SH-SY5Y (cell line): ENCODE measurements around the gene CDC42EP3.

Experiments
- GATA2 ChIP-seq: IDR thresholded peaks from 2 replicates; pipeline ENCODE4 v1.6.1; 2011; ENCODE audit warnings: mild to moderate bottlenecking, low read depth, low read length
- GATA3 ChIP-seq: IDR thresholded peaks from 2 replicates; pipeline ENCODE4 v1.6.1; 2011; ENCODE audit warnings: low read depth, mild to moderate bottlenecking, low read length, moderate library complexity

The CDC42EP3 gene

GRCh38 chr2:37629529-37629928, 41.9 kb downstream of the CDC42EP3 start:
- no peak for TF ChIP-seq GATA3
- no peak for TF ChIP-seq GATA2

- no peak for TF ChIP-seq GATA2
- no peak for TF ChIP-seq GATA3
Observed at GRCh38 chr2:37627710-37628109, 43.7 kb downstream of the CDC42EP3 start.

GRCh38 chr2:37625796-37626571, 45.5 kb downstream of the CDC42EP3 start:
- TF ChIP-seq GATA2 (no peak), GATA3 (no peak)

- TF ChIP-seq GATA2 (no peak), GATA3 (no peak)
Observed at GRCh38 chr2:37625156-37625555, 46.3 kb downstream of the CDC42EP3 start.

GRCh38 chr2:37623971-37624900, 47.2 kb downstream of the CDC42EP3 start:
- TF ChIP-seq GATA3 (no peak), GATA2 (no peak)

- no peak for TF ChIP-seq GATA2
- no peak for TF ChIP-seq GATA3
Observed at GRCh38 chr2:37623406-37623805, 48.0 kb downstream of the CDC42EP3 start.

GRCh38 chr2:37622450-37623100, 48.9 kb downstream of the CDC42EP3 start:
- TF ChIP-seq GATA3 (no peak), GATA2 (no peak)

- no peak for TF ChIP-seq GATA3
- TF ChIP-seq GATA2 = no peak
Observed at GRCh38 chr2:37621199-37621598, 50.2 kb downstream of the CDC42EP3 start.

- TF ChIP-seq GATA2 (no peak), GATA3 (no peak)
Observed at GRCh38 chr2:37619959-37620300, 51.5 kb downstream of the CDC42EP3 start.

GRCh38 chr2:37619230-37619958, 52.0 kb downstream of the CDC42EP3 start:
- TF ChIP-seq GATA3 = no peak
- TF ChIP-seq GATA2 = no peak

GRCh38 chr2:37618326-37618725, 53.1 kb downstream of the CDC42EP3 start:
- no peak for TF ChIP-seq GATA2
- TF ChIP-seq GATA3 = no peak

GRCh38 chr2:37617119-37617892, 54.1 kb downstream of the CDC42EP3 start:
- TF ChIP-seq GATA2 (no peak), GATA3 (no peak)

- TF ChIP-seq GATA3 = no peak
- no peak for TF ChIP-seq GATA2
Observed at GRCh38 chr2:37616677-37617005, 54.8 kb downstream of the CDC42EP3 start.
